Activated gamma-delta T cell (primary cell): ENCODE results near the gene OBP2A.
"Not testable (repeated sequence)": the region's sequence is repeated elsewhere in the genome, so short reads cannot be mapped to it uniquely, and the experiment has no call there.

Source experiments
- DNase-seq: peaks from one replicate; lab custom pipeline; 2025; lab: John Stamatoyannopoulos, UW

OBP2A gene

GRCh38 chr9:135526730-135527571 is 19.0 kb upstream of the OBP2A start:
- no peak for DNase-seq

GRCh38 chr9:135528842-135529435 is 17.0 kb upstream of the OBP2A start:
- not testable (repeated sequence) for DNase-seq

- no peak for DNase-seq
Observed at GRCh38 chr9:135530146-135530545, 15.8 kb upstream of the OBP2A start.

GRCh38 chr9:135531096-135531495 is 14.8 kb upstream of the OBP2A start:
- no peak for DNase-seq

- DNase-seq: no peak
Observed at GRCh38 chr9:135533113-135533512, 12.8 kb upstream of the OBP2A start.

- no peak for DNase-seq
Observed at GRCh38 chr9:135533674-135534073, 12.3 kb upstream of the OBP2A start.

GRCh38 chr9:135534192-135534711 is 11.7 kb upstream of the OBP2A start:
- DNase-seq: not testable (repeated sequence)

GRCh38 chr9:135534826-135535225 is 11.1 kb upstream of the OBP2A start:
- DNase-seq: not testable (repeated sequence)

- DNase-seq: not testable (repeated sequence)
Observed at GRCh38 chr9:135535631-135536030, 10.3 kb upstream of the OBP2A start.

- no peak for DNase-seq
Observed at GRCh38 chr9:135536216-135536615, 9.7 kb upstream of the OBP2A start.

- not testable (repeated sequence) for DNase-seq
Observed at GRCh38 chr9:135543262-135543894, 2.5 kb upstream of the OBP2A start.

- no peak for DNase-seq
Observed at GRCh38 chr9:135544981-135545635, 818 bp upstream of the OBP2A start.

GRCh38 chr9:135546792-135547617 is 1.1 kb downstream of the OBP2A start:
- DNase-seq: not testable (repeated sequence)

GRCh38 chr9:135547756-135548736 is 2.1 kb downstream of the OBP2A start:
- DNase-seq: no peak

GRCh38 chr9:135549478-135550343 is 3.8 kb downstream of the OBP2A start:
- not testable (repeated sequence) for DNase-seq

- DNase-seq: no peak
Observed at GRCh38 chr9:135550344-135550918, 4.5 kb downstream of the OBP2A start.

GRCh38 chr9:135551031-135551430 is 5.1 kb downstream of the OBP2A start:
- DNase-seq: no peak

- no peak for DNase-seq
Observed at GRCh38 chr9:135551456-135551855, 5.5 kb downstream of the OBP2A start.
